ENCODE measurements around the gene MSX1.

- TF ChIP-seq CEBPB (IDR thresholded peaks at IDR 0.05; ENCODE audit: low read depth, low read length) (no peak), POLR2A (IDR thresholded peaks at IDR 0.05; ENCODE audit: control extremely low read depth in 1 of 2, low read depth in 2 of 2, low read length in 2 of 2) (no peak), CTCF (IDR thresholded peaks at IDR 0.05; ENCODE audit: control extremely low read depth in 1 of 3, insufficient read depth in 1 of 3, low read depth in 1 of 3, low read length in 3 of 3) (no peak), RFX5 (IDR thresholded peaks at IDR 0.05; ENCODE audit: borderline replicate concordance, low read depth, low read length) (no peak), PHF8 (conservative IDR thresholded peaks at IDR 0.05; ENCODE audit: low read depth, low read length) (no peak)
Observed at GRCh38 chr4:4847011-4847410, 12.5 kb upstream of the MSX1 start.
